ENCODE measurements around the gene TMEM183A. TPM values are rescaled to one million over a fixed set of nuclear protein-coding genes. Genes with fewer than 3 reads are reported as not detected.

Gene TMEM183A
- total and polyA plus RNA-seq, 9 of the 15 experiments (the other 6 are each of a cell fraction or from before 2014, with no cell fraction given), result 23.4 to 190 (median 124) TPM

DNA sequence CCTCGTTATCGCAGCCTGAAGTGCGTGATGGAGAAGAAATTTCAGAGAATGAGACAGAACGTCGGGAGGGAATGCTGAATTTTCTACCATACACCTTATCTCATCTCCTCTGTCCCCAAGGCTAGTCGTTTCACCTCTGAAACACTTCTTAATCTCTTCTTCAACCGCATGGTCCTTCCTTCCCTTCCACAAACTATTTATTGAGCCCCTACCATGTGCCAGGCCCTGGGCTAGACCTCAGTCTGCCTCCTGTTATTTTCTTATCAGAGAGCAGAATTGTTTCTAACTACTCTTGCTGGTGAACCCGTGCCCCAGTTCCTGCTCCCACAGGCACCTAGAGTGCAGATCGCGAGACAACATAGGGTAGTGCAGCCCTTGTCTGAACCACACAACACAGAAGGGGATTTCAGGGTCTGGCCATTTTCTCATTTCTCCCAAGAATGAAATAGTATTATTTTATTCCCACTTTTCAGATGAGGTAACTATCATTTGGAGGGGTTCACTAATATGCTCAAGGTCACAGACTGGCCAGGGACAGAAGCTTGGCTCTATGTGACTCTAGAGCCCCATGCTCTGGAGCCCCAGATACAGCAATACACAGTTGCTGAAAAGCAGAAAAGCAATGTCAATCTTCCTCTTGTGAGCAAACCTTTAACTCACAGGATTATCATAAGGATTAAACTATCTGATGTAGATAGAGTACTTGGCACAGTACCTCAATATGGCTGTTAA, 48.5 kb upstream of the TMEM183A start:
- Histone ChIP-seq H3K9me1 (ENCODE audit: control insufficient read depth, insufficient read depth, low read length) (no peaks in the 10 kb centered on the region), H3K9me3 (replicated peaks; ENCODE audit: control insufficient read depth, insufficient read depth, low read depth, low read length) (no peaks in the 10 kb centered on the region), H2AFZ (ENCODE audit: low read depth, low read length) (peak overlapping the region; percentile 92), H3K9ac (ENCODE audit: insufficient read depth in 1 of 2, low read depth in 2 of 2, low read length in 2 of 2) (peak overlapping the region; percentile 21 to 67; a peak in 3 of 4 replicates), H3K79me2 (ENCODE audit: control insufficient read depth, insufficient read depth, low read length) (peaks cover 43% of the 10 kb centered on the region), H3K27me3 (ENCODE audit: control insufficient read depth in 2 of 2, insufficient read depth in 2 of 2, low read length in 2 of 2) (no peaks in the 10 kb centered on the region), H4K20me1 (replicated peaks; ENCODE audit: control insufficient read depth, insufficient read depth, low read length) (peaks cover 12% of the 10 kb centered on the region; the same call in 1 of the 2 replicates), H3K4me2 (ENCODE audit: insufficient read depth, low read length) (peak overlapping the region; percentile 95), H3K27ac (ENCODE audit: extremely low read depth, low read depth, low read length) (peak overlapping the region; percentile 64), H3K4me3 (peak overlapping the region; percentile 97), H3K36me3 (ENCODE audit: control insufficient read depth, insufficient read depth, low read length) (peaks cover 52% of the 10 kb centered on the region), H3K4me1 (replicated peaks in 1 of 2; ENCODE audit: control insufficient read depth in 2 of 2, insufficient read depth in 2 of 2, low read length in 2 of 2) (peaks cover 15 to 27% of the 10 kb centered on the region in 2 experiments)
- ChIA-PET POLR2A (interaction anchor here (0.6 to 1.6 kb wide), 5 partner anchors 9 to 16 kb away, joined by 3 to 14 read pairs (median 3); no protein-coding TSS in a partner anchor), CTCF (ENCODE audit: low intra/inter-chr PET ratio) (no interaction called here)
- BruUV-seq (replicated peaks), result TSS peak; percentile 98
- intact Hi-C loops (cut with micrococcal nuclease), result loop anchor here (2.0 to 5.0 kb wide), 2 partner anchors 32 to 71 kb away; partner anchors contain the start of genes KLHL12 and RABIF
- 2% methylated on average over 10 of the region's 10 CpGs for WGBS (ENCODE audit: insufficient coverage, low coverage, missing lambda C conversion rate)
- DNase-seq (ENCODE audit: extremely low read depth in 1 of 4, low spot score in 3 of 4) (peak in 1 of 4 experiments; percentile 21), ATAC-seq (peak; percentile 32), FAIRE-seq (peak; percentile 52)
- in situ Hi-C loops (cut with MboI), result no loop called here
- TF ChIP-seq ZEB2 (IDR thresholded peaks at IDR 0.05), result peak; percentile 91
- no peak for TF ChIP-seq PHF8 (IDR thresholded peaks at IDR 0.05; ENCODE audit: borderline replicate concordance, low read length)
- no peak for TF ChIP-seq SAFB2 (IDR thresholded peaks at IDR 0.05; ENCODE audit: borderline replicate concordance, low read depth, low read length, severe bottlenecking)
- TF ChIP-seq MTA3 (IDR thresholded peaks at IDR 0.05; ENCODE audit: borderline replicate concordance), result peak; percentile 27
- no peak for TF ChIP-seq KAT2B (IDR thresholded peaks at IDR 0.05; ENCODE audit: low read depth, low read length)
- TF ChIP-seq, protein P1, sequence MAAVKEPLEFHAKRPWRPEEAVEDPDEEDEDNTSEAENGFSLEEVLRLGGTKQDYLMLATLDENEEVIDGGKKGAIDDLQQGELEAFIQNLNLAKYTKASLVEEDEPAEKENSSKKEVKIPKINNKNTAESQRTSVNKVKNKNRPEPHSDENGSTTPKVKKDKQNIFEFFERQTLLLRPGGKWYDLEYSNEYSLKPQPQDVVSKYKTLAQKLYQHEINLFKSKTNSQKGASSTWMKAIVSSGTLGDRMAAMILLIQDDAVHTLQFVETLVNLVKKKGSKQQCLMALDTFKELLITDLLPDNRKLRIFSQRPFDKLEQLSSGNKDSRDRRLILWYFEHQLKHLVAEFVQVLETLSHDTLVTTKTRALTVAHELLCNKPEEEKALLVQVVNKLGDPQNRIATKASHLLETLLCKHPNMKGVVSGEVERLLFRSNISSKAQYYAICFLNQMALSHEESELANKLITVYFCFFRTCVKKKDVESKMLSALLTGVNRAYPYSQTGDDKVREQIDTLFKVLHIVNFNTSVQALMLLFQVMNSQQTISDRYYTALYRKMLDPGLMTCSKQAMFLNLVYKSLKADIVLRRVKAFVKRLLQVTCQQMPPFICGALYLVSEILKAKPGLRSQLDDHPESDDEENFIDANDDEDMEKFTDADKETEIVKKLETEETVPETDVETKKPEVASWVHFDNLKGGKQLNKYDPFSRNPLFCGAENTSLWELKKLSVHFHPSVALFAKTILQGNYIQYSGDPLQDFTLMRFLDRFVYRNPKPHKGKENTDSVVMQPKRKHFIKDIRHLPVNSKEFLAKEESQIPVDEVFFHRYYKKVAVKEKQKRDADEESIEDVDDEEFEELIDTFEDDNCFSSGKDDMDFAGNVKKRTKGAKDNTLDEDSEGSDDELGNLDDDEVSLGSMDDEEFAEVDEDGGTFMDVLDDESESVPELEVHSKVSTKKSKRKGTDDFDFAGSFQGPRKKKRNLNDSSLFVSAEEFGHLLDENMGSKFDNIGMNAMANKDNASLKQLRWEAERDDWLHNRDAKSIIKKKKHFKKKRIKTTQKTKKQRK (IDR thresholded peaks at IDR 0.05; ENCODE audit: borderline replicate concordance, low read depth, low read length), result no peak
- no peak for TF ChIP-seq RUNX1 (IDR thresholded peaks at IDR 0.05; ENCODE audit: low read depth)
- TF ChIP-seq NCOA2 (IDR thresholded peaks at IDR 0.05; ENCODE audit: partially characterized antibody in 2 of 2), result no peak
- TF ChIP-seq KLF6 (CRISPR knock-in tag; IDR thresholded peaks at IDR 0.05; ENCODE audit: borderline replicate concordance), result no peak
- TF ChIP-seq KDM4B (IDR thresholded peaks at IDR 0.05; ENCODE audit: borderline replicate concordance in 2 of 2, low read depth in 1 of 2), result no peak
- no peak for TF ChIP-seq ZNF766 (CRISPR knock-in tag; conservative IDR thresholded peaks at IDR 0.05)
- TF ChIP-seq ELF2 (CRISPR knock-in tag; IDR thresholded peaks at IDR 0.05), result no peak
- TF ChIP-seq, protein P2, sequence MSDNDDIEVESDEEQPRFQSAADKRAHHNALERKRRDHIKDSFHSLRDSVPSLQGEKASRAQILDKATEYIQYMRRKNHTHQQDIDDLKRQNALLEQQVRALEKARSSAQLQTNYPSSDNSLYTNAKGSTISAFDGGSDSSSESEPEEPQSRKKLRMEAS (CRISPR knock-in tag; IDR thresholded peaks at IDR 0.05), result peak; percentile 66; the same call in 1 of the 2 replicates
- no peak for TF ChIP-seq L3MBTL2 (IDR thresholded peaks at IDR 0.05)
- TF ChIP-seq, protein P3, sequence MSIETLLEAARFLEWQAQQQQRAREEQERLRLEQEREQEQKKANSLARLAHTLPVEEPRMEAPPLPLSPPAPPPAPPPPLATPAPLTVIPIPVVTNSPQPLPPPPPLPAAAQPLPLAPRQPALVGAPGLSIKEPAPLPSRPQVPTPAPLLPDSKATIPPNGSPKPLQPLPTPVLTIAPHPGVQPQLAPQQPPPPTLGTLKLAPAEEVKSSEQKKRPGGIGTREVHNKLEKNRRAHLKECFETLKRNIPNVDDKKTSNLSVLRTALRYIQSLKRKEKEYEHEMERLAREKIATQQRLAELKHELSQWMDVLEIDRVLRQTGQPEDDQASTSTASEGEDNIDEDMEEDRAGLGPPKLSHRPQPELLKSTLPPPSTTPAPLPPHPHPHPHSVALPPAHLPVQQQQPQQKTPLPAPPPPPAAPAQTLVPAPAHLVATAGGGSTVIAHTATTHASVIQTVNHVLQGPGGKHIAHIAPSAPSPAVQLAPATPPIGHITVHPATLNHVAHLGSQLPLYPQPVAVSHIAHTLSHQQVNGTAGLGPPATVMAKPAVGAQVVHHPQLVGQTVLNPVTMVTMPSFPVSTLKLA (conservative IDR thresholded peaks at IDR 0.05), result peak in 1 of 2 experiments; percentile 11; a peak in 2 of 4 replicates
- no peak for TF ChIP-seq HMG20B (CRISPR knock-in tag; IDR thresholded peaks at IDR 0.05)
